D721Med (cell line): ENCODE data around the gene TMEM135.

Experiments
- DNase-seq: peaks from one replicate; pipeline ENCODE4 v3.0.0; 2011; ENCODE audit warnings: low spot score; ENCODE audit not compliant: insufficient read length
- FAIRE-seq: peaks from 2 replicates; lab custom pipeline; 2011; peaks lifted over from hg19 to GRCh38; lab: Jason Lieb, UNC
- CTCF ChIP-seq: IDR thresholded peaks from 2 replicates; pipeline ENCODE4 v1.5.1; 2012; ENCODE audit warnings: mild to moderate bottlenecking, control low read depth; ENCODE audit not compliant: insufficient read depth; ENCODE audit errors: missing control alignments

The TMEM135 gene

GRCh38 chr11:87355596-87355995, 317.9 kb downstream of the TMEM135 start:
- no peak for TF ChIP-seq CTCF
- no peak for FAIRE-seq
- no peak for DNase-seq

GRCh38 chr11:87356428-87356827, 318.7 kb downstream of the TMEM135 start:
- TF ChIP-seq CTCF = no peak
- FAIRE-seq (no peak), DNase-seq (no peak)

GRCh38 chr11:87358461-87358860, 320.7 kb downstream of the TMEM135 start:
- FAIRE-seq = no peak

GRCh38 chr11:87359401-87359800, 321.7 kb downstream of the TMEM135 start:
- DNase-seq = no peak
- TF ChIP-seq CTCF = no peak
- FAIRE-seq = no peak

More at GRCh38 chr11:87358461-87358860, 320.7 kb downstream of the TMEM135 start:
- no peak for DNase-seq
- TF ChIP-seq CTCF = no peak

GRCh38 chr11:87361891-87362290, 324.2 kb downstream of the TMEM135 start:
- TF ChIP-seq CTCF = no peak
- no peak for DNase-seq
- no peak for FAIRE-seq

- DNase-seq = no peak
Observed at GRCh38 chr11:87366346-87366745, 328.6 kb downstream of the TMEM135 start.

More at GRCh38 chr11:87366346-87366745, 328.6 kb downstream of the TMEM135 start:
- FAIRE-seq = no peak
- no peak for TF ChIP-seq CTCF
